ENCODE data around the gene PGRMC2.

Gene PGRMC2

GRCh38 chr4:128220286-128221235 is 67.1 kb downstream of the PGRMC2 start:
- peak; percentile 42 for DNase-seq (ENCODE audit: low spot score)
